Fibroblast of pulmonary artery (primary cell): ENCODE data around the gene CFAP90.

Source experiments
- DNase-seq: peaks from one replicate; pipeline ENCODE4 v3.0.0-alpha.2; 2010; ENCODE audit warnings: low read depth
- H3K4me3 ChIP-seq: replicated peaks from 2 replicates; pipeline ENCODE4 v1.5.1; 2011; ENCODE audit warnings: low read depth, mild to moderate bottlenecking, control low read depth, low read length, moderate library complexity
- CTCF ChIP-seq: IDR thresholded peaks from 2 replicates; pipeline ENCODE4 v1.5.1; 2011; ENCODE audit warnings: mild to moderate bottlenecking, control low read depth, low read length, inconsistent platforms; ENCODE audit errors: missing control alignments

The CFAP90 gene

GRCh38 chr5:7805379-7805778 lies 45.6 kb downstream of the CFAP90 start:
- TF ChIP-seq CTCF = peak; percentile 21
- H3K4me3 ChIP-seq = no peak overlapping the region
- DNase-seq = peak; percentile 3

GRCh38 chr5:7803937-7804336 lies 47.0 kb downstream of the CFAP90 start:
- TF ChIP-seq CTCF = no peak
- no peak for DNase-seq
- no peak overlapping the region for H3K4me3 ChIP-seq

GRCh38 chr5:7802855-7803254 lies 48.1 kb downstream of the CFAP90 start:
- H3K4me3 ChIP-seq = no peak overlapping the region
- TF ChIP-seq CTCF = no peak
- peak; percentile 44 for DNase-seq

GRCh38 chr5:7801891-7802614 lies 48.9 kb downstream of the CFAP90 start:
- no peak for DNase-seq
- no peak for TF ChIP-seq CTCF
- no peak overlapping the region for H3K4me3 ChIP-seq

GRCh38 chr5:7795306-7795705 lies 55.6 kb downstream of the CFAP90 start:
- no peak for TF ChIP-seq CTCF
- no peak overlapping the region for H3K4me3 ChIP-seq
- DNase-seq = no peak

- TF ChIP-seq CTCF = no peak
- no peak for DNase-seq
- no peak overlapping the region for H3K4me3 ChIP-seq
These were observed 56.1 kb downstream of the CFAP90 start for GRCh38 chr5:7794823-7795222.

GRCh38 chr5:7794311-7794710 lies 56.6 kb downstream of the CFAP90 start:
- DNase-seq = no peak
- TF ChIP-seq CTCF = no peak
- no peak overlapping the region for H3K4me3 ChIP-seq
